NCI-H2196 (cell line): Measurements from ENCODE around the gene TCAP.

Source experiments
- DNase-seq: peaks from one replicate; lab custom pipeline; 2025; ENCODE audit not compliant: unreplicated experiment; lab: John Stamatoyannopoulos, UW

Gene TCAP

GRCh38 chr17:39628655-39629493, 36.3 kb upstream of the TCAP start:
- DNase-seq, result peak; percentile 16

GRCh38 chr17:39629494-39629880, 35.7 kb upstream of the TCAP start:
- no peak for DNase-seq

- no peak for DNase-seq
Measured at GRCh38 chr17:39629898-39630297, 35.3 kb upstream of the TCAP start.

- DNase-seq, result peak; percentile 40
Measured at GRCh38 chr17:39631403-39631802, 33.7 kb upstream of the TCAP start.

- DNase-seq, result peak; percentile 55
Measured at GRCh38 chr17:39632153-39632941, 32.8 kb upstream of the TCAP start.

GRCh38 chr17:39633570-39634183, 31.5 kb upstream of the TCAP start:
- DNase-seq, result no peak

GRCh38 chr17:39634384-39634871, 30.7 kb upstream of the TCAP start:
- DNase-seq, result peak; percentile 40

GRCh38 chr17:39635614-39636176, 29.5 kb upstream of the TCAP start:
- no peak for DNase-seq

GRCh38 chr17:39636587-39636926, 28.6 kb upstream of the TCAP start:
- DNase-seq, result no peak

- DNase-seq, result peak; percentile 64
Measured at GRCh38 chr17:39636927-39637736, 28.0 kb upstream of the TCAP start, which contains the start of gene STARD3. Gene STARD3, plus strand, starts transcription at chr17:39637144. Its CDS starts 16,388 bp downstream, at chr17:39653532.

GRCh38 chr17:39638317-39638716, 26.8 kb upstream of the TCAP start:
- no peak for DNase-seq

GRCh38 chr17:39639043-39639442, 26.1 kb upstream of the TCAP start:
- DNase-seq, result no peak

GRCh38 chr17:39639566-39640458, 25.3 kb upstream of the TCAP start:
- DNase-seq, result no peak

GRCh38 chr17:39640591-39641031, 24.5 kb upstream of the TCAP start:
- no peak for DNase-seq

GRCh38 chr17:39641097-39641496, 24.1 kb upstream of the TCAP start:
- no peak for DNase-seq

- DNase-seq, result no peak
Measured at GRCh38 chr17:39641883-39642282, 23.3 kb upstream of the TCAP start.

- no peak for DNase-seq
Measured at GRCh38 chr17:39642291-39643074, 22.7 kb upstream of the TCAP start.

GRCh38 chr17:39643271-39643670, 21.9 kb upstream of the TCAP start:
- no peak for DNase-seq

- DNase-seq, result no peak
Measured at GRCh38 chr17:39647256-39647655, 17.9 kb upstream of the TCAP start.
